OCI-LY7 (cell line): ENCODE results near the gene ZNF616. TPM values are rescaled to one million over a fixed set of nuclear protein-coding genes. Genes with fewer than 3 reads are reported as not detected.
"Not testable (repeated sequence)": the region's sequence is repeated elsewhere in the genome, so short reads cannot be mapped to it uniquely, and the experiment has no call there.

Experiments
- BruUV-seq: library from RNA; stranded (reverse); fragments of 400-500 nt; replicated peaks from 2 replicates; lab custom pipeline; 2021; lab: Mats Ljungman, UMichigan
- CTCF ChIA-PET: fragments of 300-600 bp; sonication (Branson Sonifier 250); formaldehyde crosslinking; loops from one replicate; lab custom pipeline; 2022; ENCODE audit warnings: antibody characterized with exemption; ENCODE audit not compliant: unreplicated experiment; lab: Charles Lee
- POLR2A ChIA-PET: fragments of 300-600 bp; sonication (Branson Sonifier 250); formaldehyde crosslinking; loops from one replicate; lab custom pipeline; 2022; ENCODE audit warnings: antibody characterized with exemption; lab: Charles Lee
- DNase-seq: peaks from one replicate; pipeline ENCODE4 v3.0.0-alpha.2; 2015; ENCODE audit warnings: low spot score
- H2AFZ ChIP-seq: fragments of 200-600 bp; sonication (generic), shearing (Covaris generic); 2 replicates; pipeline ENCODE4 v1.6.1; 2014; ENCODE audit warnings: mild to moderate bottlenecking, antibody characterized with exemption, low read length, moderate library complexity
- H3K27ac ChIP-seq: fragments of 200-600 bp; sonication (generic); 2 replicates; pipeline ENCODE4 v1.5.1; 2014; ENCODE audit warnings: mixed run types, low read depth, mild to moderate bottlenecking, moderate library complexity, low read length, inconsistent platforms; ENCODE audit not compliant: poor library complexity, severe bottlenecking
- H3K36me3 ChIP-seq: fragments of 200-600 bp; sonication (generic); 2 replicates; pipeline ENCODE4 v1.6.1; 2014; ENCODE audit warnings: mild to moderate bottlenecking, antibody characterized with exemption, low read length, moderate library complexity, mixed read lengths; ENCODE audit not compliant: insufficient read depth
- H3K4me1 ChIP-seq: fragments of 200-600 bp; sonication (generic); 2 replicates; pipeline ENCODE4 v1.5.1; 2014; ENCODE audit warnings: mild to moderate bottlenecking, low read length; ENCODE audit not compliant: insufficient read depth, poor library complexity, severe bottlenecking
- H3K4me2 ChIP-seq: fragments of 200-600 bp; sonication (generic); 2 replicates; pipeline ENCODE4 v1.6.1; 2014; ENCODE audit warnings: mild to moderate bottlenecking, low read length
- H3K4me3 ChIP-seq: fragments of 200-600 bp; sonication (generic); 2 replicates; pipeline ENCODE4 v1.5.1; 2014; ENCODE audit warnings: mild to moderate bottlenecking, low read depth, low read length; ENCODE audit not compliant: poor library complexity, severe bottlenecking
- H3K79me2 ChIP-seq: fragments of 200-600 bp; sonication (generic); 2 replicates; pipeline ENCODE4 v1.6.1; 2016; ENCODE audit warnings: low read depth, mild to moderate bottlenecking, low read length, moderate library complexity, mixed read lengths; ENCODE audit not compliant: insufficient read depth
- H3K9me2 ChIP-seq: fragments of 200-600 bp; sonication (generic); 2 replicates; pipeline ENCODE4 v1.6.1; 2016; ENCODE audit warnings: mild to moderate bottlenecking, low read length, mixed read lengths; ENCODE audit not compliant: insufficient read depth
- H3K9me3 ChIP-seq: fragments of 200-600 bp; sonication (generic); 2 replicates; pipeline ENCODE4 v1.6.1; 2014; ENCODE audit warnings: mild to moderate bottlenecking, mixed run types, low read length, mixed read lengths
- H4K20me1 ChIP-seq: fragments of 200-600 bp; sonication (generic); 2 replicates; pipeline ENCODE4 v1.6.1; 2014; ENCODE audit warnings: mild to moderate bottlenecking, antibody characterized with exemption, low read length, moderate library complexity, mixed read lengths; ENCODE audit not compliant: insufficient read depth
- CTCF ChIP-seq: fragments of 200-600 bp; sonication (generic); conservative IDR thresholded peaks from 2 replicates; pipeline ENCODE4 v1.5.1; 2014; ENCODE audit warnings: mild to moderate bottlenecking, antibody characterized with exemption, low read length, moderate library complexity, mixed read lengths
- EZH2phosphoT487 ChIP-seq: fragments of 200-600 bp; sonication (generic); IDR thresholded peaks from 2 replicates; pipeline ENCODE4 v1.6.1; 2018; ENCODE audit warnings: low read depth, borderline replicate concordance, mild to moderate bottlenecking, mixed run types, antibody characterized with exemption, low read length, moderate library complexity, mixed read lengths
- intact Hi-C: fragments of 100-400 bp; cut with micrococcal nuclease; formaldehyde crosslinking; loops from one replicate; pipeline ENCODE4 v1.10.0; 2022; ENCODE audit not compliant: unreplicated experiment
- total RNA-seq, 2 experiments: library from RNA; depleted of rRNA in 1 of 2; stranded (reverse); fragments of >200 nt in 1 of 2; shearing (Covaris generic) in 1 of 2; gene quantifications; 2 replicates each; pipeline ENCODE4 v1.2.3, GENCODE V29; 2014 to 2022

Gene ZNF616
- total RNA-seq, 2 experiments from 2014 or later = 3.8 to 7.1 TPM

GRCh38 chr19:52101866-52102562, 37.7 kb downstream of the ZNF616 start:
- Histone ChIP-seq H2AFZ (no peak overlapping the region), H4K20me1 (no peaks in the 10 kb centered on the region), H3K9me2 (no peaks in the 10 kb centered on the region), H3K4me1 (no peaks in the 10 kb centered on the region), H3K4me2 (no peak overlapping the region), H3K36me3 (no peaks in the 10 kb centered on the region), H3K79me2 (no peaks in the 10 kb centered on the region), H3K27ac (no peak overlapping the region), H3K9me3 (peaks cover 5% of the 10 kb centered on the region), H3K4me3 (no peak overlapping the region)
- ChIA-PET POLR2A (no interaction called here), CTCF (no interaction called here)
- DNase-seq = no peak
- TF ChIP-seq CTCF (no peak), EZH2phosphoT487 (no peak)
- intact Hi-C loops = no loop called here
- no TSS peak for BruUV-seq

- Histone ChIP-seq H2AFZ (no peak overlapping the region), H3K36me3 (no peaks in the 10 kb centered on the region), H3K4me3 (no peak overlapping the region), H3K9me2 (no peaks in the 10 kb centered on the region), H3K9me3 (peaks cover 5% of the 10 kb centered on the region), H3K4me1 (no peaks in the 10 kb centered on the region), H4K20me1 (no peaks in the 10 kb centered on the region), H3K27ac (no peak overlapping the region), H3K79me2 (no peaks in the 10 kb centered on the region), H3K4me2 (no peak overlapping the region)
- ChIA-PET POLR2A (no interaction called here), CTCF (no interaction called here)
- TF ChIP-seq EZH2phosphoT487 = no peak
- no peak for TF ChIP-seq CTCF
- no peak for DNase-seq
- BruUV-seq = no TSS peak
- intact Hi-C loops = no loop called here
Observed at GRCh38 chr19:52099497-52100138, 40.1 kb downstream of the ZNF616 start.

GRCh38 chr19:52096416-52096815, 43.3 kb downstream of the ZNF616 start:
- H3K27ac ChIP-seq, CTCF ChIA-PET, H3K36me3 ChIP-seq, intact Hi-C loops, H3K9me3 ChIP-seq, H2AFZ ChIP-seq, H3K79me2 ChIP-seq, H4K20me1 ChIP-seq, DNase-seq, POLR2A ChIA-PET, H3K9me2 ChIP-seq, H3K4me3 ChIP-seq, BruUV-seq, H3K4me1 ChIP-seq, H3K4me2 ChIP-seq: not testable (repeated sequence)
